ENCODE data around the gene RANGAP1.

- TF ChIP-seq CTCF (conservative IDR thresholded peaks at IDR 0.05; ENCODE audit: low read length) (no peak), EZH2phosphoT487 (IDR thresholded peaks at IDR 0.05; ENCODE audit: borderline replicate concordance, low read depth, low read length) (no peak)
These were observed 557 bp downstream of the RANGAP1 start for GRCh38 chr22:41285441-41285819.

All from OCI-LY7 (cell line).